Lung microvascular endothelial cell (primary cell): ENCODE results near the gene CREB5. TPM values are rescaled to one million over a fixed set of nuclear protein-coding genes. Genes with fewer than 3 reads are reported as not detected.

Experiments used
- DNase-seq, 2 donors: peaks; one replicate each; pipeline versions ENCODE4 v3.0.0 to v3.0.0-alpha.2; 2010; ENCODE audit warnings: low read depth in 2 of 2
- total RNA-seq: library from RNA; depleted of rRNA; stranded (reverse); fragments of >200 nt; gene quantifications from 2 replicates; pipeline ENCODE4 v1.2.1, GENCODE V29; 2014

The CREB5 gene
- total RNA-seq, 1 donor from 2014 or later = 3.2 TPM

GRCh38 chr7:28704706-28705105, 292.4 kb downstream of the CREB5 start:
- DNase-seq = no peak

DNA sequence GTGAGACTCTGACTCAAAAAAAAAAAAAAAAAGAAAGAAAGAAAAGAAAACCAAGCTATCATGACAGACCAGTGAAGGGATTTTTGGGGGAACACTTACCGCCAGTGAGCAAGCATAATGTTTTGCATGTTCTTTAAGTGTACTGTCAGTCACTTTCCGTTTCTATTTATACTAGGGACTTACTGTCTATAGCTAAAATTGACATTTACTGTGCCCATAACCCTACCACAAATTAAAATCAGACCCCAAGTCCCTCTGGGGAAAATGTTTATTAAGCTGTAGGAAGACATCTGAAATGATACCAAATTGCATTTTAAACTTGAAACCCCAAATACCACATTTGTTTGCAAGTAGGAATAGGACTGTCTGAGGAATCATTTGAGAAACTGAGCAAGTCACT, 293.0 kb downstream of the CREB5 start:
- DNase-seq = no peak

DNA sequence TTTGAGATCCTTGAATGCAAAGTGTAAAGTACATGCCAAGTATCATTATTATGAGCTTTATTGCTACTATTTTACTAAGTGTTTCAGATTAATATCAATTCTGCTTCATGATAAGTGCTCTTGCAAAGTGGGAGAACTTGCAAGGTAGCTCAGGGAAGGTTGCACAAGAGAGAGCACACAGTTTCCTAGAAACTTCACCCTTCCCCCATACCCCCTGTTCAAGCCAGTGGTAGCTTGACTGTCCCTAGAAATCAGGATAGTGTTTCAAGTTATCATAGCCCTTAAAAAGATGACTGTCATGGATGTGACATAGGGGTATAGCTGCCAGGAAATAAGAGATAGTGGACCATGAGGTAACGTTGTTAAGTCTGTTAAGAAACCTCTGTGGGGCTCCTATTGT, 294.3 kb downstream of the CREB5 start:
- DNase-seq = no peak

GRCh38 chr7:28707291-28707690, 295.0 kb downstream of the CREB5 start:
- no peak for DNase-seq

DNA sequence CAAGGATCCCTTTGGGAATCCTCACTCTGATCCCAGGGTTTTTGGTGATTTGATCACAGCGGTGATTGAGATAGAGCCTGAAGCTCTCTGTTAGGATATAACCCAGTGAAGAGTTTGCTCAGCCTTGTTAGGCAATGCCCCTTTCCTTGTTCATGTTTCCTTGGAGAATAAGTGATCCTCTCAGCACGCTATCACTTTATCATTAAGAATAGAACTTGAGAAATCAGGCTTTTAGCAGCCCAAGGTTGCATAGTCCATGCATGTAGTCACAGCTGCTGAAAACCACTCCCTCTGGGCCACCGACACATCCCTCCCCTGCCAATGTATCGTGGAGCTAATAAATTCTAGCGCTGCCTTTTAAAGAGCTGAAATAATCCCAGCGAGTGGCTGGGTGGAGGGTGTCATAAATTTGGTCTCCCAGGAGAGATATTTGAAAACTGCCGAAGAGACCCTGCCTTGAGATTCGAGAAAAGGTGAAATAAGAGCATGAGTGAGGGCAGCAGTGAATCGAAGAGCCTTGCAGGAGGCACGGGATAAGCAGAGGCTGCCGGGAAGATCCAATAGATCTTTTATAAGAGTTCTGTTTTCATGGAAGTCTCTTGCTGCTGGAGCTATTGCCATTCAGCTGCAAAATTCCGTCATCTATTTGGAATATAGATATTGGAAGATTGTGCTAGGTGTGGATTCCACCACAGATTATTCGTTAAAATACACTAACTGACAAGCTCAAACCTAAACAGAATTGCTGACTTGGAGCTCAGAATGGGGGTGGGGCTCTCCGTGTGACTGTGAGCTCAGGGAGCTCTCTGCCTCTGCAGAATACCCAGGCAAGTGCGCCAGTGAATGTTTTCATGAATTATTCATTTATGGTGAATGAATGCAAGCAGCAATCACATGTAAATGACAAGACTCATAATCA, 296.0 kb downstream of the CREB5 start:
- no peak for DNase-seq

DNA sequence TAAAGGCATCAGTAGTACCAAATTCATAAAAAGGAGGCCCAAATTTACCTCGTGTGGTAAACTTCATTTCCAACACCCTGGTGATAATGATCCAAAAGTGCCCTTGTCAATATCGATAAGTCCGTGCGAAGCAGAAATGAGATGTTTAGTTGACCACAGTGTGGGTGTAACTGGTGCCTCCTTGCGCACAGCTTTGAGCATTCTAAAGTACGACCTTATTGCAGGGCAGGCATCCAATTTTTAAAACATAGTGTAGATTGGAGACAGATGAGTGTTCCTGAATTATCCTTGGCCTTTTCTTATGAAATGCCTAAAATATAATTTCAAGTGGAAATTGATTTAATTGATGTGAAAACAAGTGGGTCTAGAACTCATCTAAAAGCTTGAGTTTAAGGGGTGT, 297.4 kb downstream of the CREB5 start:
- DNase-seq = no peak

GRCh38 chr7:28711114-28711513, 298.8 kb downstream of the CREB5 start:
- DNase-seq = no peak

GRCh38 chr7:28714459-28715120, 302.3 kb downstream of the CREB5 start:
- no peak for DNase-seq

- no peak for DNase-seq
Observed at GRCh38 chr7:28717445-28718054, 305.2 kb downstream of the CREB5 start.

DNA sequence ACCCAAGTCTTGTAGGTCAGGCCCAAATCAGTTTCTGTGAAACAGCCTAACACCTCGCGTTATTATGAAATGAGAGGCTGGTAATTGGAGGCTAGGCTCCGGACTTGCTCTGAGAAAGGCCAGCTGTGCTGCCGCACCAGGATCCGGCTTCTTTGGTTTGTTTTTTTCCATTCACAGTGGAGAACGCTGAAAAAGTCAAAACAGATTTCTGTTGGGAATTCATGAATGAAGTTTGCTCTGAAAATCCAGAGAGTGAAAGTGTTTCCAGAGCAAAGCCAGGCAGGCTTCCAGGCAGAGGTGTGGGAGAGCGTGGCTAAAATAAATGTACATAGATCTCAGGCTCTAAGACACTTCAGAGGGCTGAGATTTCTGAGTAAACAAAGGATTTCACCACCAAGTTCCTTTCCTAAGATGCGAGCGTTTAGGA, 305.8 kb downstream of the CREB5 start:
- peak in 1 of 2 donors; percentile 35 for DNase-seq

- DNase-seq = peak in 1 of 2 donors; percentile 47
Observed at GRCh38 chr7:28718545-28718944, 306.2 kb downstream of the CREB5 start.

GRCh38 chr7:28722684-28723083, 310.4 kb downstream of the CREB5 start:
- no peak for DNase-seq

GRCh38 chr7:28723336-28723735, 311.0 kb downstream of the CREB5 start:
- no peak for DNase-seq

DNA sequence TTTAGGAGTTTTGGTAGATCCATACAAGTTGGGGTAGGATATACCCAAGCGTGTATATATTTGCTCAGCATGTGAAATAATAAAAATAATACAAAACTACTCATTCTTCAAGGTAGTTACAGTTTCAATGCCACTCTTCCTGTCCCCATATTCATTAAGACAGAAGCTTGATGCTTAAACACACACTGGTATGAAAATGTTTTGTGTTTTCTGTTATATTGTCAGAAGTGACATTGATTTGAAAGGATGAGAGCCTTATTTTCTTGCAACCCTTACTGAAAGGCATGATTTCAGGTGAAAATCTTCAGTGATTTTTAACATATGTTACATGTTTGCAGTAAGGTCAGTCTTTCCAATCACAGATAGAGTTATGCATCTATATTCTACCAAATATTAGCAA, 312.2 kb downstream of the CREB5 start:
- DNase-seq = no peak

- DNase-seq = peak; percentile 7 to 10
Observed at GRCh38 chr7:28725045-28725642, 312.8 kb downstream of the CREB5 start.

- DNase-seq = no peak
Observed at GRCh38 chr7:28725911-28726310, 313.6 kb downstream of the CREB5 start.

DNA sequence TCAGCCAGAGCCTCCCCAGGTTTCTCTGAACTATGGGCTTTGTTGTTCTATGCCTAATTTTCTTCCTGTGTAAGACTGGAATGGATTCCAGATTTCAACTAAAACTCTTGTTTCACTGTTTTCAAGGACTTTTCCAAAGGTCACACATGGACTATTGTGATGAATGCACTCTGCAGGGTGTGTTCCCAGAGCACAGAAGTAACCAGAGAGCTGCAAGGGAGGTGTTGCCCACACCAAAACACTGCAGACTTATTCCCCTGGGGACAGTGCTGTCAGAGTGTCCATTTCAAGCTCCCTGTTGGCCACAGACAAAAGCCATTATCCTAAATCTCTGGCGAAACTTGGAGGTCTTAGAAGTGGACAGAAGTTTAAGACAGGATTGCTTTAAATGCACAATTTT, 314.2 kb downstream of the CREB5 start:
- no peak for DNase-seq

DNA sequence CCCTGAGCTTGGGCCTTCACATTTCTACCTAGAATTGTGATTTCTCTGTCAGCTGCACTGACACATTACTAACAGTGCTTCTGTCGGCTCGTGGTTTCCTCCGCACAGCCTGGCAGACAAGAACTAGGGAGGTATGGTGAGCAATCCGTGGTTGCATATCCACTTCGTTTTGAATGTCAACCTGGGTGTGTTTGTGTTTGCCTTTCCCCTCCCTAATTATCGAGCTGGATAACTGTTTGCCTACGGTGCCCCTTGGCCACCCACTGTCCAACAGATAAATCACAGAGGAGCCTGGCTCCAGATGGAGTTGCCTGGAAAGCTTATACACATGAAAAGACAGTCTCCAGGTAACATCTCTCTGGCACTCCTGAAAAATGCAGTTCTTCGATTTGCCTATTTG, 317.0 kb downstream of the CREB5 start:
- no peak for DNase-seq

GRCh38 chr7:28729727-28730126, 317.4 kb downstream of the CREB5 start:
- DNase-seq = no peak

- peak in 1 of 2 donors; percentile 7 for DNase-seq
Observed at GRCh38 chr7:28731092-28731658, 318.9 kb downstream of the CREB5 start.

DNA sequence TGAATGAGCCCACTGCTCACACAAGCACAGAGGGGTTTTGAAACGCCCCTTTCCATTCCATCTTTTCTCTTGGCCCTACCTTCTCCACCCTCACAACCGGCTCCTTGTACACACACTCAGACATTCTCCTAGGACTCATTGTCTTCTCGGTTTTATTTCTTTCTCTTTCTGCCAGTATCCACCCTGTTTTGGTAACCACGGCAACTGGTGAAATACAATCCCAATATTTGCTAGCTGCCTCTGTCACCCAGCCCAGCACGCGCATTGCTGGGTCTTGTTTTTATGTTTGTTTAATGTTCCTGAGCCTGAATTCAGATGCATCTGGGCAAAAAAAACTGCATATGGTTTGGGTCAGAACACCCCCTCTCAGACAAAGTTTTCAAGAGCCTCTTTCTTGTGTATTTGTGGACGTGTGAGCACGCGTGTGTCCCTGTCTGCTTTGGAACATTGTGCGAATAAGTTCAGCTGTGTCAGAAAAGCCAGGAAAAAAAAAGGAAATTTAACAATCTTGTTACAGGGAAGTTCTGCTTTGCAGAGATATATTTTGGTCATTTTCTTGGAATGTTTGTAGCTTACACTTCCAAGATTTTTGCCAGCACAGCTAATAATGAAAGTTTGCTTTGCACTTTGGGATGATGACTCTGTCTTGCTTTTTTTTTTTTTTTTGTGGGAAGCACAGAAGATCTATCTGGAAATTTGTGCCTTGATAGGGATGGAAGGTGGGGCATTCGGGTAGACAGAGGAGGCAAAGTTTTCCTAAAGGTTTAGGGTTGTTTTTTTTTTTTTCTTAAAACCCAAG, 320.0 kb downstream of the CREB5 start:
- peak in 1 of 2 donors; percentile 37 for DNase-seq
